Measurements from ENCODE around the gene ITPRIPL2.

The ITPRIPL2 gene

GRCh38 chr16:19145010-19145409 lies 31.2 kb downstream of the ITPRIPL2 start:
- no peak for DNase-seq

- no peak for DNase-seq
These were observed 33.4 kb downstream of the ITPRIPL2 start for GRCh38 chr16:19147126-19147525.

GRCh38 chr16:19147627-19148026 lies 33.9 kb downstream of the ITPRIPL2 start:
- no peak for DNase-seq

GRCh38 chr16:19148189-19148588 lies 34.4 kb downstream of the ITPRIPL2 start:
- DNase-seq = no peak

- no peak for DNase-seq
These were observed 37.5 kb downstream of the ITPRIPL2 start for GRCh38 chr16:19151310-19151709.

GRCh38 chr16:19152042-19152441 lies 38.3 kb downstream of the ITPRIPL2 start:
- no peak for DNase-seq

- no peak for DNase-seq
These were observed 40.1 kb downstream of the ITPRIPL2 start for GRCh38 chr16:19153876-19154275.

GRCh38 chr16:19162085-19162484 lies 48.3 kb downstream of the ITPRIPL2 start:
- DNase-seq = no peak

GRCh38 chr16:19163215-19163614 lies 49.5 kb downstream of the ITPRIPL2 start:
- no peak for DNase-seq

GRCh38 chr16:19164285-19164684 lies 50.5 kb downstream of the ITPRIPL2 start:
- no peak for DNase-seq

GRCh38 chr16:19165101-19165500 lies 51.3 kb downstream of the ITPRIPL2 start:
- no peak for DNase-seq

- no peak for DNase-seq
These were observed 52.7 kb downstream of the ITPRIPL2 start for GRCh38 chr16:19166500-19166899.

- no peak for DNase-seq
These were observed 54.1 kb downstream of the ITPRIPL2 start, which contains the start of gene SYT17 for GRCh38 chr16:19167710-19168370. Gene SYT17, plus strand, starts transcription at chr16:19168240. Its CDS starts 407 bp downstream, at chr16:19168647.

GRCh38 chr16:19168371-19169081 lies 54.8 kb downstream of the ITPRIPL2 start:
- no peak for DNase-seq

- DNase-seq = no peak
These were observed 55.4 kb downstream of the ITPRIPL2 start for GRCh38 chr16:19169082-19169639.

GRCh38 chr16:19170043-19170655 lies 56.4 kb downstream of the ITPRIPL2 start:
- DNase-seq = no peak
